ENCODE data around the gene METTL16. TPM values are rescaled to one million over a fixed set of nuclear protein-coding genes. Genes with fewer than 3 reads are reported as not detected.
"Not testable (repeated sequence)": the region's sequence is repeated elsewhere in the genome, so short reads cannot be mapped to it uniquely, and the experiment has no call there.

Gene METTL16
- total and polyA plus RNA-seq, 2 experiments from 2014 or later, result 19.3 to 23.9 TPM

GRCh38 chr17:2510559-2510958, 1.1 kb downstream of the METTL16 start:
- peak overlapping the region; percentile 96 for H3K27ac ChIP-seq
- H3K27me3 ChIP-seq, result no peaks in the 10 kb centered on the region
- H3K4me3 ChIP-seq, result peak overlapping the region; percentile 55
- H3K36me3 ChIP-seq, result no peaks in the 10 kb centered on the region
- no peak for DNase-seq (ENCODE audit: low read depth in 1 of 2, low spot score in 1 of 2)
- no peaks in the 10 kb centered on the region for H3K9me3 ChIP-seq (ENCODE audit: low read depth)
- H3K4me1 ChIP-seq (ENCODE audit: low read depth), result peaks cover 6% of the 10 kb centered on the region
- TF ChIP-seq, protein P1, sequence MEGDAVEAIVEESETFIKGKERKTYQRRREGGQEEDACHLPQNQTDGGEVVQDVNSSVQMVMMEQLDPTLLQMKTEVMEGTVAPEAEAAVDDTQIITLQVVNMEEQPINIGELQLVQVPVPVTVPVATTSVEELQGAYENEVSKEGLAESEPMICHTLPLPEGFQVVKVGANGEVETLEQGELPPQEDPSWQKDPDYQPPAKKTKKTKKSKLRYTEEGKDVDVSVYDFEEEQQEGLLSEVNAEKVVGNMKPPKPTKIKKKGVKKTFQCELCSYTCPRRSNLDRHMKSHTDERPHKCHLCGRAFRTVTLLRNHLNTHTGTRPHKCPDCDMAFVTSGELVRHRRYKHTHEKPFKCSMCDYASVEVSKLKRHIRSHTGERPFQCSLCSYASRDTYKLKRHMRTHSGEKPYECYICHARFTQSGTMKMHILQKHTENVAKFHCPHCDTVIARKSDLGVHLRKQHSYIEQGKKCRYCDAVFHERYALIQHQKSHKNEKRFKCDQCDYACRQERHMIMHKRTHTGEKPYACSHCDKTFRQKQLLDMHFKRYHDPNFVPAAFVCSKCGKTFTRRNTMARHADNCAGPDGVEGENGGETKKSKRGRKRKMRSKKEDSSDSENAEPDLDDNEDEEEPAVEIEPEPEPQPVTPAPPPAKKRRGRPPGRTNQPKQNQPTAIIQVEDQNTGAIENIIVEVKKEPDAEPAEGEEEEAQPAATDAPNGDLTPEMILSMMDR (IDR thresholded peaks at IDR 0.05; ENCODE audit: low read depth, low read length), result no peak

- no peaks in the 10 kb centered on the region for H3K27me3 ChIP-seq
- no peak for DNase-seq (ENCODE audit: low read depth in 1 of 2, low spot score in 1 of 2)
- H3K27ac ChIP-seq, result no peak overlapping the region
- no peaks in the 10 kb centered on the region for H3K9me3 ChIP-seq (ENCODE audit: low read depth)
- H3K36me3 ChIP-seq, result no peaks in the 10 kb centered on the region
- H3K4me3 ChIP-seq, result no peak overlapping the region
- H3K4me1 ChIP-seq (ENCODE audit: low read depth), result peaks cover 6% of the 10 kb centered on the region
- TF ChIP-seq, protein P1 (IDR thresholded peaks at IDR 0.05; ENCODE audit: low read depth, low read length), result no peak
Observed at GRCh38 chr17:2508035-2508434, 3.7 kb downstream of the METTL16 start.

- not testable (repeated sequence) for H3K27me3 ChIP-seq; H3K36me3 ChIP-seq; H3K27ac ChIP-seq; H3K4me1 ChIP-seq (ENCODE audit: low read depth); H3K4me3 ChIP-seq; H3K9me3 ChIP-seq (ENCODE audit: low read depth); DNase-seq (ENCODE audit: low read depth in 1 of 2, low spot score in 1 of 2)
Observed at GRCh38 chr17:2507015-2507414, 4.7 kb downstream of the METTL16 start.

DNA sequence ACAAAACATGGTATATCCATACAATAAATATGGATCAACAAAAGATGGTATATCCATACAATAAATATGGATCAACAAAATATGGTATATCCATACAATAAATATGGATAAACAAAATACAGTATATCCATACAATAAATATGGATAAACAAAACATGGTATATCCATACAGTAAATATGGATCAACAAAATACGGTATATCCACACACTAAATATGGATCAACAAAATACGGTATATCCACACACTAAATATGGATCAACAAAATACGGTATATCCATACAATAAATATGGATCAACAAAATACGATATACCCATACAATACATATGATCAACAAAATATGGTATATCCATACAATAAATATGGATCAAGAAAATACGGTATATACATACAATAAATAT, 8.1 kb downstream of the METTL16 start:
- H3K27me3 ChIP-seq, result no peaks in the 10 kb centered on the region
- H3K4me1 ChIP-seq (ENCODE audit: low read depth), result no peaks in the 10 kb centered on the region
- TF ChIP-seq, protein P1 (IDR thresholded peaks at IDR 0.05; ENCODE audit: low read depth, low read length), result no peak
- peaks cover 4% of the 10 kb centered on the region for H3K36me3 ChIP-seq
- H3K27ac ChIP-seq, result no peak overlapping the region
- no peak overlapping the region for H3K4me3 ChIP-seq
- no peak for DNase-seq (ENCODE audit: low read depth in 1 of 2, low spot score in 1 of 2)
- no peaks in the 10 kb centered on the region for H3K9me3 ChIP-seq (ENCODE audit: low read depth)

DNA sequence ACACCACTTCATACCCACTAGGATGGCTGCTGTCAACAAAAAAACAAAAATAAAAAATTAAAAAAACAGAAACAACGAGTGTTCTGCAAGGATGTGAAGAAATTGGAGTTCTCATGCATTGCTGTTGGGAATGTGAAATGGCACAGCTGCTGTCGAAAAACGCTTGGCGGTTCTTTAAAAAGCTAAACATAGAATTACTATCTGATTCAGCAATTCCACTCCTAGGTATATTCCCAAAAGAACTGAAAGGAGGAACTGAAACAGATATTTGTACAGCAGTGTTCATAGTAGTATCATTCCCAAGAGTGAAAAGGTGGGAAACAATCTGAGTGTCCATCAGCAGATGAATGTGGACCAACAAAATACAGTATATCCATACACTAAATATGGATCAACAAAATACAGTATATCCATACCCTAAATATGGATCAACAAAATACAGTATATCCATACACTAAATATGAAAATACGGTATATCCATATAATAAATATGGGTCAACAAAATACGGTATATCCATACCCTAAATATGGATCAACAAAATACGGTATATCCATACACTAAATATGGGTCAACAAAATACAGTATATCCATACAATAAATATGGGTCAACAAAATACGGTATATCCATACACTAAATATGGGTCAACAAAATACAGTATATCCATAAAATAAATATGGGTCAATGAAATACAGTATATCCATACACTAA, 8.7 kb downstream of the METTL16 start:
- no peak for DNase-seq (ENCODE audit: low read depth in 1 of 2, low spot score in 1 of 2)
- H3K4me1 ChIP-seq (ENCODE audit: low read depth), result no peaks in the 10 kb centered on the region
- TF ChIP-seq, protein P1 (IDR thresholded peaks at IDR 0.05; ENCODE audit: low read depth, low read length), result no peak
- no peak overlapping the region for H3K27ac ChIP-seq
- peaks cover 4% of the 10 kb centered on the region for H3K36me3 ChIP-seq
- no peak overlapping the region for H3K4me3 ChIP-seq
- H3K9me3 ChIP-seq (ENCODE audit: low read depth), result no peaks in the 10 kb centered on the region
- H3K27me3 ChIP-seq, result no peaks in the 10 kb centered on the region

GRCh38 chr17:2500446-2500845, 11.2 kb downstream of the METTL16 start:
- H3K4me1 ChIP-seq (ENCODE audit: low read depth), result no peaks in the 10 kb centered on the region
- H3K9me3 ChIP-seq (ENCODE audit: low read depth), result no peaks in the 10 kb centered on the region
- H3K4me3 ChIP-seq, result no peak overlapping the region
- H3K27me3 ChIP-seq, result no peaks in the 10 kb centered on the region
- TF ChIP-seq, protein P1 (IDR thresholded peaks at IDR 0.05; ENCODE audit: low read depth, low read length), result no peak
- H3K36me3 ChIP-seq, result peaks cover 4% of the 10 kb centered on the region
- no peak for DNase-seq (ENCODE audit: low read depth in 1 of 2, low spot score in 1 of 2)
- H3K27ac ChIP-seq, result no peak overlapping the region

GRCh38 chr17:2489286-2489685, 22.4 kb downstream of the METTL16 start:
- H3K27me3 ChIP-seq; H3K27ac ChIP-seq; DNase-seq (ENCODE audit: low read depth in 1 of 2, low spot score in 1 of 2); H3K36me3 ChIP-seq; H3K4me3 ChIP-seq; H3K9me3 ChIP-seq (ENCODE audit: low read depth): not testable (repeated sequence)
- H3K4me1 ChIP-seq (ENCODE audit: low read depth), result peaks cover 11% of the 10 kb centered on the region
